ENCODE data around the gene PLCE1.

PLCE1 gene

GRCh38 chr10:93973748-93974445 is 19.8 kb upstream of the PLCE1 start:
- TF ChIP-seq CTCF (IDR thresholded peaks at IDR 0.05; ENCODE audit: borderline replicate concordance, insufficient read depth, low read depth, low read length) = no peak
- H3K4me3 ChIP-seq (ENCODE audit: low read depth, low read length) = no peak overlapping the region

- TF ChIP-seq CTCF (IDR thresholded peaks at IDR 0.05; ENCODE audit: borderline replicate concordance, insufficient read depth, low read depth, low read length) = no peak
- H3K4me3 ChIP-seq (ENCODE audit: low read depth, low read length) = no peak overlapping the region
Observed at GRCh38 chr10:93977442-93977841, 16.3 kb upstream of the PLCE1 start.

- H3K4me3 ChIP-seq (ENCODE audit: low read depth, low read length) = no peak overlapping the region
- TF ChIP-seq CTCF (IDR thresholded peaks at IDR 0.05; ENCODE audit: borderline replicate concordance, insufficient read depth, low read depth, low read length) = no peak
Observed at GRCh38 chr10:93980486-93980885, 13.2 kb upstream of the PLCE1 start.

- H3K4me3 ChIP-seq (ENCODE audit: low read depth, low read length) = no peak overlapping the region
- TF ChIP-seq CTCF (IDR thresholded peaks at IDR 0.05; ENCODE audit: borderline replicate concordance, insufficient read depth, low read depth, low read length) = no peak
Observed at GRCh38 chr10:93991114-93991513, 2.6 kb upstream of the PLCE1 start.

GRCh38 chr10:93991596-93992284 is 2.0 kb upstream of the PLCE1 start:
- no peak overlapping the region for H3K4me3 ChIP-seq (ENCODE audit: low read depth, low read length)
- TF ChIP-seq CTCF (IDR thresholded peaks at IDR 0.05; ENCODE audit: borderline replicate concordance, insufficient read depth, low read depth, low read length) = no peak

GRCh38 chr10:93992400-93993030 is 1.2 kb upstream of the PLCE1 start:
- TF ChIP-seq CTCF (IDR thresholded peaks at IDR 0.05; ENCODE audit: borderline replicate concordance, insufficient read depth, low read depth, low read length) = no peak
- H3K4me3 ChIP-seq (ENCODE audit: low read depth, low read length) = no peak overlapping the region

All from GM12875 (cell line).